IMR-90 (cell line): ENCODE results near the gene PRR5L.

ENCODE experiments used
- CTCF ChIP-seq: conservative IDR thresholded peaks from 2 replicates; pipeline ENCODE4 v1.5.1; 2012; ENCODE audit warnings: mild to moderate bottlenecking, low read depth, low read length, improper control_type of control experiment
- ELK1 ChIP-seq: fragments of 150-350 bp; IDR thresholded peaks from 2 replicates; pipeline ENCODE4 v1.6.1; 2016; ENCODE audit warnings: low read depth, mild to moderate bottlenecking, low read length, moderate library complexity, borderline replicate concordance
- MXI1 ChIP-seq: IDR thresholded peaks from 2 replicates; pipeline ENCODE4 v1.6.1; 2012; ENCODE audit warnings: low read depth, mild to moderate bottlenecking, low read length, moderate library complexity, borderline replicate concordance
- POLR2A ChIP-seq: IDR thresholded peaks from 2 replicates; pipeline ENCODE4 v1.6.1; 2012; ENCODE audit warnings: mild to moderate bottlenecking, low read depth, low read length
- USF2 ChIP-seq: fragments of 150-350 bp; IDR thresholded peaks from 2 replicates; pipeline ENCODE4 v1.6.1; 2017; ENCODE audit warnings: mild to moderate bottlenecking, antibody characterized with exemption, low read length, low read depth

- TF ChIP-seq CTCF, result no peak
- peak; percentile 65; the same call in 1 of the 2 replicates for TF ChIP-seq POLR2A
- TF ChIP-seq ELK1, result no peak
- TF ChIP-seq USF2, result peak; percentile 100
- peak; percentile 80; the same call in 1 of the 2 replicates for TF ChIP-seq MXI1
Observed at GRCh38 chr11:36289226-36289852, 6.7 kb upstream of the PRR5L start, which contains the start of gene COMMD9.
